ENCODE results near the gene TMEM179.

The TMEM179 gene

DNA sequence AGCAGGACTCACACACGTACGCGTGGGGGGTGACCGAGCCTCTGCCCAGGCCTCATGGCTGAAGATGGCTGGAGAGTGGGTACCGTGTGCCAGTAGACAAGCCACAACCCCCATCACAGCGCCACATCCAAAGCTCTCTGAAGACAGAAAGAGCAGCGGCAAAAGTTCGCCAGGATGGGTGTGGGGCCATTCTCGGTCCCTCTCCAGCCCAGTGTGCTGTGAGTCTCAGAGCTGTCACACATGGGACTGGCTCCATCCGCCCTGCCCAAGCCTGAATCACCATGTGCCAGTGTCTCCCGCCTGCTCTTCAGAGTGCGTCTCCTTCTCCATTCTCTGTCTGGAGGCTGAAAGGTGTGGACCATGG lies 5.7 kb downstream of the TMEM179 start:
- no peak for DNase-seq (ENCODE audit: low read depth)

DNA sequence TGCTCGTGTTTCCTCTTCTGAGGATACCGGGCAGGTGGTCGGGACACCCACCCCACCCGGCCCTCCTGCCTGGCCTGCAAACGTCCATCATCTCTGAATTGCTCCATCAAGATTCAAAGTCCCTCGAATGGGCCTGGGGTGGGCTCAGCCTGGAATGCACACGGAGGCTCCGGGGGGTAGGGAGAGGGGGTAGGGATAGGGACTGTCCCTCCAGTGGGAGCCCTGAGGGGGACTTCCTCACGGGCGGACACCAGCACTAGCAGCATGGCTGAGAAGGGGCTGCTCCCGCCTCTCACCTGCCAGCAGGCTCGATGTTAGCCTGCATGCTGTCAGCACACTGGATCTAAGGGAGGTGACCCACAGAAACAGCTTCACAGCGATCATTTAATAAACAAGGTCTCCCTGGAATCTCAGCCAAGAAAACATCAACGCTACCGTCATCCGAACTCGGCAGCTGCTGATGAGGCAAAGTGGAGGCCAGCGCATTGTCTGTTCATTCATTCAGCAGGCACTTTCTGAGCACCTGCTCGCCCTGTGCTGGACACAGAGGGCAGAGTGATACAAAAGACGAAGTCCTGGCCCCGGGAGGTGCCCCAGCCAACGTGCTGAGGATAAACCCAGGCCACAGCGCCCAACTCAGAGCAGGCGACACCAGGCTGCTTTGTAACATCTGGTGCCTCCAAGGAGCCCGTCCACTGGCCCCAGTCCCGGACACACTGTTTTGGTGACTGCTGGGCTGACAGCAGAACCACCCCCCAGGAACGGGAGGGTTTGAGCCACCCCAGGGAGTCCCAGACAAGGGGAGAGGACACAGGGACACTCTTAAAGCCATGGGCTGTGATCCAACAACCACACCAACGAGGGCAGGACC lies 6.3 kb downstream of the TMEM179 start:
- DNase-seq (ENCODE audit: low read depth) = no peak

DNA sequence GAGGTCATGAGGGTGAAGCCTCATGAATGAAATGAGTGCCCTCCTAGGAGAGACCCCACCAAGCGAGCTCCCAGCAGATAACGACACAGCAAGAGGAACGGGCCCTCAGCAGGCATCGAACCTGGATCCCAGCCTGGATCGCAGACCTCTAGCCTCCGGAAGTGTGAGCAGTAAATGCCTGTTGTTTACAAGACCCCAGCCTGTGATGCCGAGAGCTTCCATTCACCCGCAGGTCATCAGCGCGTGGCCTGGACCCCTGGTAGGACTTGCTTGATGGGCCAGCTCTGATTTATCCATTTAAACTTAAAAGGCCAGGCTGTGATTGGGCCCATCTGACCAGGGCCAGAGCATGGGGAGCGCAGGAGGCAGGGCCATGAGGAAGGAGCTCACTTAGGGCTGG lies 7.0 kb downstream of the TMEM179 start:
- DNase-seq (ENCODE audit: low read depth) = no peak

DNA sequence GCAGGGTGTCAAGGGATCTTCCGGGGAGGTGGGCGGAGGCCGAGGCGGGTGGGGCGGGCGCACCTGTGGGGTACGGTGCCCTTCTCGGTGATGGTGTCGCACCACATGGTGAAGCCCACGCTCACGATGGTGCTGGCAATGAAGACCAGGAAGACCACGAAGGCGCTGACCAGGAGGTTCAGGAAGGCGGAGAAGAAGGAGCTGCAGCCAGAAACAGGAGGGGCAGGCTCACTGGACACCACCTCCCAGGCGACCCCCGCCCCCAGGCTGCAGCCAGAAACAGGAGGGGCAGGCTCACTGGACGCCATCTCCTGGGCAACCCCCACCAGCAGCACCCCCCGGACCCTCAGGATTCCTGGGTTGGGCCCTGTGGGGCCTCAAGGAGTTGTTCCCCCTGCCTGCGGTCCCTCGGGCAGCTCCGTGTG lies 7.6 kb downstream of the TMEM179 start:
- DNase-seq (ENCODE audit: low read depth) = no peak

DNA sequence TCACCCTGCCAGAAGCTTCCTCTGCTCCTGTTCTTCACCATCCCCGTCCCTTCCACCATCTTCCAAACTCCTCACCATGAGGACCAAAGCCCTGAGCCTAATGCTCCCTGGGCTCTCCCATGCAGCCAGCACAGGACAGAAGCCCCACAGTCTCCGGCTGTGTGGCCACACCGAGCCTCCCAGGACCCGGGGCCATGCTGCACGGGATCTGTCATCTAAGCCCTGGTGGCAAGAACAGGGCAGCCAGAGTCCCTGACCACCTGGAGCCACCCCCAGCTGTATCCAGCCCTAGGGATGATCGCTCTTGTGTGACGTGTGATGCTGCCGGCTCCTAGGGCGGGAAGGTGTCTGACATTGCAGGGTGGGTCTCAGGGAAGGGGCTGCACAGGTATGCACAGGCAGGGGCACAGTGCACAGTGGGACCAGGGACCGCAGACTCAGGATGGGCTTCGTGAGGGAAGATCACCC lies 8.1 kb downstream of the TMEM179 start:
- DNase-seq (ENCODE audit: low read depth) = no peak

DNA sequence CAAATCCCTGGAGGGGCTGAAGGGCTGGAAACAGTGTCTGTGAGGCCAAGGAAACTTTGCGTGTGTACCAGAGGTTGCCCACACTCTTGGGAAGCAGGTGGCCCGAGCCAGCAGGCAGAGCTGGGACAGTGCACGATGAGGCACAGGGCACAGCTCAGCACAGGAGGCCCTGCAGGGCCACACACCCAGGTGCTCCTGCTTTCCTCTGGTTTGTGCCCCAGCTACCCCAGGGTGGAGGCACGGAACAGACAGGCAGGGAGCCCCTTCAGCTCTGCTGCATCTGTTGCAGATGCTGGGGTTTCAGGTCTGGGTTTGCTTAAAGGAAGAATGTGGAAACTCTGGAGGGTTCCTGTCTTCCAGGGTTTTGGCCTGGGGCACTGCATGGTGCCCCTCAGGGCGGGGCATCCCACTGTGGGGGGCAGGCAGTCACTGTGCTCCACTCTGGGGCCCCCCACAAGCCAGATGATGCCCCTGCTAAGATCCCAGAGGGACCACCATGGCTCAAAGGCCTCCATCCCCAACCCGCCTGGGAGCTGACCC lies 8.6 kb downstream of the TMEM179 start:
- DNase-seq (ENCODE audit: low read depth) = no peak

DNA sequence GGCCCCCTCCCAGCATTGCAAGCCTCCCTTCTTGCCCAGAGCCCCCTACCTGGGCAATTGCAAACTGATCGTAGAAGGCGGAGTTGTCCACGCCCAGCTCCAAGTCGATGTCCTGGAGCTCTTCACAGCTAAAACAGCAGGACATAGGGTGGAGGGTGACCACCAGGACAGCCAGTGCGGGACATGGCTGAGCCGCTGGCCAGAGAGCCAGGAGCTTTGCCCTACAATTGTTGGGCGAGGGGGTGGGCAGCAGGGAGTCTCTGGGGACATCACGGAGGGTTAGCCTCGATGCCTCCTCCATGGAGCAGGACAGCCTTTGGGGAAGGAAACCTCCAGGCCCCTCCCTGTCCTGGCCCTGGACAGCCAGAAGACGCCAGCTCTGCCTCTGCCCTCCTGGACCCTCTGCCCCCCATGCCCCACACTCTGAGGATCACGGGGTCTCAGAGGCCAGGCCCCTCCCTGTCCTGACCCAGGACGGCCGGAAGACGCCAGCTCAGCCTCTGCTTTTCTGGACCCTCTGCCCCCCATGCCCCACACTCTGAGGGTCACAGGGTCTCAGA lies 9.4 kb downstream of the TMEM179 start:
- DNase-seq (ENCODE audit: low read depth) = no peak

DNA sequence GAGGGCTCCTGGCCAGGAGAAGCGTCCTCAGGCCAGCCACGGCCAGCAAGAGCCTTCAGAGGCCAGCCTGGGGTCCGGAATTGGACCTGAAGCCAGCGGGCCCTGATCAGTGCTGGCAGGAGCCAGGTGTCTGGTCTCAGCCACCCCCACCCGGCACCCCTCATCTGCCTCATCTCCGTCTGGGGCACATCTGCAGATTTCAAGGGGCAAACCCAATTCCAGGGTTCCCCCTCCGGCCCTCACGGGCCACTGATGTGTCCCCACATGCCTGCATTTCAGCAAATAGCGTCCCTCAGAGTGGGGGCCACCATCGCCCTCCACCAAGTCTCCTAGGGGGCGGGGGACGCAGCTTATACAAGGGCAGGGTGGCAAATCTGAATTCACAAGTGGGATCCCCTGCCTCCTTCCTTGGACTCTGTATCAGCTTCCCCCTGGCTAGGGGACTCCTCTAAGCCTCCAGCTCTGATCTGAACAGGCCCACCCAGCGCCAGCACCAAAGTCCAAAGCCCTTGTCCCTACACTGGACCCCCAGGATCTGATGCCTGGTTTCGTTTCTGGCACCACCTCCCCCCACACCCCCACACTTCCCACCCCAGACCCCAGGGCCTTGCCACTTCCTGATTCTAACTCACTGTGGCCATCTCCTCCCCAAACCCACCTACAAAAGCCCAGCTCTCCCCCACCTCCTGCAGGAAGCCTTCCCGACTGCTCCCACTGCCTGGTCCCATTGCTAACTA lies 10.1 kb downstream of the TMEM179 start:
- DNase-seq (ENCODE audit: low read depth) = no peak

DNA sequence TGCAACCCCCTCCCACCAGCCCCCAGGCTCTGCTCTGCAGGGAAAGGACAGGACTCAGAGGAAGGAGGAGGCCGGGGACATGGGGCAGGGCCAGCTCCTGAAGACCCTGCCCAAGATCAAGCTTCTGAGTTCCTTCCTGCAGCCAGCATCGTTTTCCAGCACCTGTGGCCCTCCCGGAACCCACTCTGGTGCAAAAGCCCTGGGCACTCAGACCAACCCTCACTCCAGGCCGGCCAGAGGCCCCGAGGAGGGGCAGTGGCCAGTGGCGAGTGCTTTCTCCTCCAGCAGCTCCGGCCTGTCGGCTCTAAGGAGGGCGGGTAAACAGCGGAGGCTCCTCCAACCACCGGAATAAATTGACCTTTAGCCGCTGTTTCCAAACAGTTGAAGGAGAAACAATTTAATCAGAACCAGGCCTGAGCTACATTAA lies 10.8 kb downstream of the TMEM179 start:
- no peak for DNase-seq (ENCODE audit: low read depth)

DNA sequence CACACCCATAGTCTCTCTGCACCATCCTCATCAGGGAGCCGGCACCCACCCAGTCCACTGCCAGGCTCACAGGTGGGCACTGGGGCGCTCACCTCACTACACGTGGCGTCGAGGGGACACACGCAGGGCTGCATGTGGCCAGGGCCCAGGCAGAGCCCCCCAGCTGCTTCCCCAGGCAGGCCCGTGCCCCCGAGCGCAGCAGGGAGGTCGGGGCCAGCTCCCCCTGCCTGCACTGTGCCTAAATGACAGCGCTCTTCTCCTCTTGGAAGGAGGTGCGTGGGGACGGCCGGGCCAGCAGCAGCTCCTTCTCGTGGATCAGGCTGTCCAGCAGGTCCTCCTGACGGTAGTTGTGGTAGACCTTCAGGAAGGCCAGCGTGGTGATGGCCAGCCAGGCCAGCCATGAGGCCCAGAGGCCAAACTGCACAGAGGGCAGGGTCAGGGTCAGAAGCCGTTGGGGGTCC lies 11.3 kb downstream of the TMEM179 start:
- no peak for DNase-seq (ENCODE audit: low read depth)

DNA sequence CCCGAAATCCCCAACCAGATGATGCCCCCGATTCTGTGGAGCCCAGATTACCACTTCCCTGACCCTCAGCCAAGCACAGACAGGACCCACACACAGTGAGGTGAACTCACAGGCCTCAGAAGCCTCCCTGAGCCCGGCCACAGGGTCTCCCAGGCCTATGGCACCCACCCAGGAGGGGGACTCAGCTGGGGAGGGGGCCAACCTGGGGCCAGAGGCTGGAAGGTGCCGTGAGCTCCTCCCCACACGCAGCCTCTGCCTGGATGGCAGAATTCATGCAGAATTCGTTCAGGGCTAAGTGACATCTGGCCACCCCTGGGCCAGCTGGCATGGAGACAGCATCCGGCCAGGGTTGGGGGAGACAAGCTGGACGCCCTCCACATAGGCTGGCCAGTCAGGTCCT lies 11.8 kb downstream of the TMEM179 start:
- DNase-seq (ENCODE audit: low read depth) = no peak

DNA sequence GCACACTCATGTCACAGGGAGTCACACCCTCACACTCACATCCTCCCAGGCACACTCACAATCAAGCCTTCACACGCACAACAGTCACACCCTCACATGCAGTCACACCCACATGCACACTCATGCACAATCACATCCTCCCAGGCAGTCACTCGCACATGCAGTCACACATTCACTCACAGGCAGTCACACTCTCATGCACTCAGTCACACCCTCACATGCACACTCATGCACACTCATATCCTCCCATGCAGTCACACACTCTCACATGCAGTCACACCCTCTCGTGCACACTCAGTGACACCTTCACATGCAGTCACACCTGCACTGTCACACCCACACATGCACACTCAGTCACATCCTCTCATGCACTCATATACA lies 12.3 kb downstream of the TMEM179 start:
- no peak for DNase-seq (ENCODE audit: low read depth)

DNA sequence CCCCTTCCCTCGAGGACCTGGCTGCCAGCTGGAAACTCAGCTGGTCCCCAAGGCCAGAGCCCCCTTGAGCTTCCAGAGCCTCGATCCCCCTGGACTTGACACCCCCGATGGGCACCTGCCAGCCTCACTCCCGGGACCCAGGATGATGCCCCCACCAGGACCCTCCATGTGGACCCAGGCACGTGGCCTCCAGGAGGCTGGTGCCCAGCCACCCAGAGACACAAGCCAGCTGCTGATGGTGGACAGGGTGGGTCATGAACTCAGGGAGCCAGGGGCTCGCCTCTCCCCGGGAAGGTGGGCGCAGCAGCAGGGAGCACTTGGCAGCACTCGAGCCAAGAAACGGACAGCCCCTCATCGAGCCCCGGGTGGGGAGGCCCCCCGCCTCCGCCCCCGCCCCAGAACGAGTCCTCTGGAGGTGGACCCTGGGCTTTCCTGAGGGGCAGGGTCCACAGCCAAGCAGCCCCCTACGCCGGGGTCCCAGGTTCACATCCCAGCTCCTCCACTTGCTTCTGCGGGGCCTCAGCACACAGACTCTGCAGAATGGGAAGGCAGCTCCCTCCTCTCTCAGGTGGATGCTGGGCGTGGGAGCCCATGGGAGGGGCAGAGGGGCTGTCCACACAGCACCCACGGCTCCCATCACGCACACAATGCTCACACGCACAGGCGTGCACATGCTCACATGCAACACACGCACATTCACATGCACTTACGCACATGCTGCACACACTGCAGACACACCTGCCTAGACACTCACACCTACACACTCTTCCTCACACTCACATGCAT lies 12.9 kb downstream of the TMEM179 start:
- DNase-seq (ENCODE audit: low read depth) = no peak

DNA sequence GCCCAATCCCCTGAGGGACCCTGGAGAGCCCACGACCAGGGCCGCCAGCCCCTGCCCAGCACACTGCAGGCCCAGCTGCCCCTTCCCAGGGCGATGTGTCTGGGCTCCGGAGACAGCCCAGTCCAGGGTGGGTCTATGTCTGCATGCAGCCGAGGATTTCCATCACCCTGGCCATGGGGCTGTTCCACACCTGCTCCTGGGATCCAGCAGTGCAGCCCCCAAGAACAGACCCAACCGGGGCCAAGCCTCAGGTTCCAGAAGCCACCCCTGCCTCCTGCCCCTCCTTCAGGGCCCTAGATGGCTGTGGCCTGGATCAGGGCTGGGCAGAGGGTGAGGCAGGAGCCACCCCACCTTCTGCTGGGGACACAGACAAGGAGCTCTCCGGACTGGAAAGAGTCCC lies 13.5 kb downstream of the TMEM179 start:
- DNase-seq (ENCODE audit: low read depth) = no peak

DNA sequence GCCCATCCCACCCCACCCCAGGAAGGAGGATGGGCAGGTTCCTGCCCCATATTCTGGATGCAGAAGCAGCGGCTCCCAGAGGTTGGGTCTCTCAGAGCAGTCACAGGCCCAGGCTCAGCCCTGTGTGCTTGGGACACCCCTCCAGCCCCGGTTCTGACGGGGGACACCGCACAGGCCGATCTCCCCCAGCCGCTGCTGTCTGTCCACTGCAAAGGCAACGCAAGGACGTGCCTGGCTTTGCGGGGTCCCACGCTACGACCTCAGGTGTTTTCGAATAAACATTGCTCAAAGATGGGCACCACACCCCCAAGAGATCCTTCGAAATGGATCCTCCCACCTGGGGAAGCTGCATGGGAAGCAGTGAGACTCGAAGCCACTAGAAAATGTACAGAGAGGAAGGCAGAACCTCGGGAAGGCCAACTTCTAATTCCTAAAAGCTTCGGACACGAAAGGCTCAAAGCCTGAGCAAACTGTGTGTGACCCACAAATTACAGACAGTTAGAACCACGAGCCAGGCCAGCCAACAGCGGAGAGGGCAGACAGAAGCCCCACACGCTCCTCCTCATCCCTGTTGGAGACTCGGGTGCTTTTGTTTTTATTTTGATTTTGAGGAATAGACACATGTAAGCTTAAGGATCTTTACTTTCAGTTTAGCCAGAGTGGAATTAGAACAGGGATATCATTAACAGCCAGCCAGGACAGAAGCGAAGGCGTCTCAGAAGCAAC lies 14.2 kb downstream of the TMEM179 start:
- DNase-seq (ENCODE audit: low read depth) = no peak

DNA sequence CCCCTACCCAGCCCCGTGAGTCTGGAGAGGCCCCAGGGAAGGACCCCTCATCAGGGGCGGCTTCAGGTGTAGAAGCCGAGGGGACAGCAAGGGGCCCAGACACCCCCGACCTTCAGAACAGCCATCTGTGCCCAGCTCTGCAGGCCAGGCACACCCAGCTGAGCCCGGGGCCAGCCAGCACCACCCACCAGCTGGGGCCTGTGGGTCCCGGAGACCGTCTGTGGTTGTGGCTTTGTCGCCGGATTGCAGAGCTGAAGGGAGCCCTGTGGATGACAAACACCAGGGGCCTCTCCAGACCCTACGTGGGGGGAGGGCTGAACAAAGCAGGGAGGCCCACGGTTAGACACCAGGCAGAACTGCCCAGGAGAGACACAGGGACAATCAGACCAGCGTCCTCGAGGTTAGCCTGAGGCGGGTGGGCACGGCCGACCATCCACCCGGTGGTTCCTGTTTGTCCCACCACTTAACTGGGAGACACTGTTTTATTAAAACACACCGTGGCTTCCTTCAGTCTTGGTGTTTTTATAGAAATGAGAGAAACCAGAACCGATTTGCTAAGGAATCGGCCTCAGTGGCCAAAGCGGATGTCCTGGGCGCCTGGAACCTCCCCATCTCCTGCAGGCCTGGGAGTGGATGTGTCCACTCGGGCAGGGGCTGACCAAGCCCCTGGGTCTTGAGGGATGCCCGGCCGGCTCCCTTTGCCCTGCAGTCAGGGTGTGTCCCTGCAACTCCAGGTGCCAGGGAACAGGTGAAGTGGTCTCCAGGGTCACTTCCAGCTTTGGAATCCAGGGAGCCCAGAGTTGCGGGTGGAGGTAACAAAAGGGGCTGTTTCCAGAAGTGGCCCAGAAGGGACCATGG lies 15.0 kb downstream of the TMEM179 start:
- DNase-seq (ENCODE audit: low read depth) = no peak

DNA sequence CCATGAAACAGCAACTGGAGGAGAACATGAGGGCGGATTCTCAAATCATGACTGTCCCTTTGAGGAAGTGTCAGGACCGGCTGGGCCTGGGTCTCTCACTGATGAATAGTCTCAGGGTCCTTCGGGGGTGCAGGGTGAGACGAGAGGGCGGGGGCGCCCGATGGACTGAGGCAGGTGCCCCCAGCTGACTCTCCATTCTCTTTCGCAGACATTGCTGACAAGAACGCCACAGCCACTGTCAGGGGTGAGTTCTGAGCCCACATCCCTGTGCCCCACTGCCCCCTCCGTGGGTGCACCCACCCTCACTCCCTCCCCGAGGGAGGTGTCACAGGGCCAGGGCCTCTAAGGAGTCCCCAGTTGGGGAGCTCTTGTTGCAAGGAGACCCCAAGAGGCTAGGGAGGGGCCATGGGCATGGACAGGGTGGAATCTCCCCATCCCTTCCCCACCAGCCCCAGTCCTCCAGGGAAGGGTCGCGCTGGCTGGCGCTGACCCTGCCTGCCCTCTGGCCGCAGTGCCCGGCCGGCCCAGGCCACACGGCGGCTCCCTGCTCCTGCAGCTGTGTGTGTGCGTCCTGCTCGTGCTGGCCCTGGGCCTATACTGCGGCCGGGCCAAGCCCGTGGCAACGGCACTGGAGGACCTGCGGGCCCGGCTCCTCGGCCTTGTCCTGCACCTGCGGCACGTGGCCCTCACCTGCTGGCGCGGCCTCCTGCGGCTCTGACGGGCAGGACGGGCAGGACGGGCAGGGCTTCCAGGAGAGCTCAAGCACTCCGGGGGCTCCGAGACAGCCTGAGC lies 16.3 kb downstream of the TMEM179 start:
- DNase-seq (ENCODE audit: low read depth) = no peak

DNA sequence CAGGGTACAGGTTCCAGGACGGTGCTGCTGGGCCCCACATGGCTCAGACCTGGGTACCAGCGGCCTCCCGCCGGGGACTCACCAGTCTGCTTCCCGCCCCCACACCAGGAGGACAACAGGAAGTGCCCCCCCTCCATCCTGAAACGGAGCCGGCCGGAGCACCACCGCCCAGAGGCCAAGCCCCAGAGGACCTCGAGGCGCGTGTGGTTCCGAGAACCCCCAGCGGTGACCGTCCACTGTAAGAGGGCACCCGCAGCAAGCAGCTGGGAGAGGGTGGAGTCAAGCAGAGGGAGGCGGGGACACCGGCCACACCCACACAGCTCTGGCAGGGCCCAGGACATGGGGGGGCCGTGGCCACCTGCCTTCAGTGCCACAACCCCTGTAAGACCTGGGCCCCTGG lies 16.9 kb downstream of the TMEM179 start:
- no peak for DNase-seq (ENCODE audit: low read depth)

DNA sequence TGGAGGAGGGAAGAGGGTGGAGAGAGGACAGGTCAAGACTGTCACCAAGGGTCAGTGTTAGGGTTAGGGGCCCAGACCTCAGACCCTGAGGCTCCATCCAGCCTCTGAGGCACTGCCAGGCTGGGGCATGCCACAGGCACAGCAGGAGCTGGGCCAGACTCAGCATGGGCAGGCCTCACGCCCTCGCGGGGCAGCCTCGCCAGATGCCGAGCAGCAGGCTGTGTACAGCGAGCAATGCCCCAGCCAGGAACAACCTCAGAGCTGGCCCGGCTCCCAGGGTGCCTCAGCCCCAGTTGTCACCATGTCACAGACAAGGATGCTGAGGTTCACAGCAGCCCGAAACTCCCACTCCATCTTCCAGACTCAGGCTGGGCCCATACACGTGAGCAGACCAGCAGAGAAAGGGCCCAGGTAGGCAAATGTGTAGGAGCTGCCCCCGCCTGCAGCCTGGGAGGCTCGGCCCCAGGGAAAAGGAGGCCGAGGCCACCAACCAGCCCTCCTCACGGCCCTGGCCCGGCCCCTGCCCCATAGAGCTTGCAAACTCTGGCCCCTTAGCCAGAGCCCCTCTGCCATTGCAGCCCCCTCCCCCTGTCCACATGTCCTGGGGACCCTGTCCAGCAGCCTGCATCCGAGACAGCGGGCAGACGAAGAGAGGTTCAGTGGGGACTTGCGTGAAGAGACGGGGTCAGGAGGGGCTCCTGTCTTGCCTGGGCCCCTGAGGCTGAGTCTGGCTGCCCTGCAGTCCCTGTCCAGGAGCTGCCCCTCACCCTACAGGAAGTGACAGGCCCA lies 17.5 kb downstream of the TMEM179 start:
- no peak for DNase-seq (ENCODE audit: low read depth)

All from activated T-cell treated with anti-CD3 and anti-CD28 coated beads for 48 hours (primary cell).